WTC11 (cell line): ENCODE results near the gene IMPDH1. TPM values are rescaled to one million over a fixed set of nuclear protein-coding genes. Genes with fewer than 3 reads are reported as not detected.

ENCODE experiments used
- ATAC-seq: fragments of 200-7000 bp; cut with Tn5 transposase; 2 replicates; pipeline ENCODE4 v1.10.0; 2021; ENCODE audit warnings: mild to moderate bottlenecking, moderate library complexity
- CTCF ChIA-PET: fragments of 300-600 bp; sonication (Branson Sonifier 250); formaldehyde crosslinking; loops from one replicate; lab custom pipeline; 2021; ENCODE audit warnings: antibody characterized with exemption; lab: Charles Lee
- POLR2A ChIA-PET: fragments of 350-600 bp; sonication (Branson Sonifier 250); formaldehyde crosslinking; loops from one replicate; lab custom pipeline; 2021; ENCODE audit warnings: antibody characterized with exemption; lab: Charles Lee
- DNase-seq: peaks from one replicate; pipeline ENCODE4 v3.0.0; 2021; ENCODE audit warnings: low spot score
- H3K27ac Mint-ChIP-seq: 2 replicates; pipeline ENCODE4 v1.8.0; 2021; ENCODE audit warnings: mixed read lengths
- H3K27me3 Mint-ChIP-seq: 2 replicates; pipeline ENCODE4 v1.8.0; 2021; ENCODE audit warnings: low read depth, mild to moderate bottlenecking, moderate library complexity, mixed read lengths
- H3K36me3 Mint-ChIP-seq: 2 replicates; pipeline ENCODE4 v1.8.0; 2021; ENCODE audit warnings: mixed read lengths
- H3K4me1 Mint-ChIP-seq: 2 replicates; pipeline ENCODE4 v1.8.0; 2022; ENCODE audit warnings: mixed read lengths
- H3K4me3 Mint-ChIP-seq: 2 replicates; pipeline ENCODE4 v1.8.0; 2021; ENCODE audit warnings: mild to moderate bottlenecking, moderate library complexity, mixed read lengths
- H3K9me3 Mint-ChIP-seq: 2 replicates; pipeline ENCODE4 v1.8.0; 2021; ENCODE audit warnings: mixed read lengths
- CREB1 ChIP-seq: sonication (generic); formaldehyde crosslinking; IDR thresholded peaks from 2 replicates; pipeline ENCODE4 v1.8.0; 2023; ENCODE audit warnings: mild to moderate bottlenecking, missing genetic modification reagents
- FOXP1 ChIP-seq: sonication (generic); formaldehyde crosslinking; IDR thresholded peaks from 2 replicates; pipeline ENCODE4 v1.8.0; 2022; ENCODE audit warnings: missing genetic modification reagents, mild to moderate bottlenecking, moderate library complexity, borderline replicate concordance
- GRHL2 ChIP-seq: fragments of 250-450 bp; sonication (Bioruptor Pico); IDR thresholded peaks from 2 replicates; pipeline ENCODE4 v1.8.0; 2022; ENCODE audit warnings: mild to moderate bottlenecking, moderate library complexity; ENCODE audit not compliant: insufficient replicate concordance, severe bottlenecking
- JAZF1 ChIP-seq: fragments of 250-450 bp; sonication (Bioruptor Pico); IDR thresholded peaks from 2 replicates; pipeline ENCODE4 v1.9.0; 2021; ENCODE audit warnings: moderate library complexity, mild to moderate bottlenecking, inconsistent platforms
- NR1H2 ChIP-seq: sonication (generic); formaldehyde crosslinking; IDR thresholded peaks from 2 replicates; pipeline ENCODE4 v1.9.0; 2021; ENCODE audit warnings: mild to moderate bottlenecking, moderate library complexity, missing genetic modification reagents
- SMAD3 ChIP-seq: sonication (generic); formaldehyde crosslinking; IDR thresholded peaks from 2 replicates; pipeline ENCODE4 v1.8.0; 2022; ENCODE audit warnings: missing genetic modification reagents, mild to moderate bottlenecking, borderline replicate concordance
- TCF7 ChIP-seq: sonication (generic); formaldehyde crosslinking; IDR thresholded peaks from 2 replicates; pipeline ENCODE4 v1.8.0; 2022; ENCODE audit warnings: mild to moderate bottlenecking, low read depth, missing genetic modification reagents, moderate library complexity
- TEAD1 ChIP-seq: sonication (generic); formaldehyde crosslinking; IDR thresholded peaks from 2 replicates; pipeline ENCODE4 v1.8.0; 2022; ENCODE audit warnings: mild to moderate bottlenecking, missing genetic modification reagents
- TEAD4 ChIP-seq: sonication (generic); formaldehyde crosslinking; IDR thresholded peaks from 2 replicates; pipeline ENCODE4 v1.8.0; 2022; ENCODE audit warnings: mild to moderate bottlenecking, missing genetic modification reagents
- total RNA-seq: library from RNA; stranded (reverse); gene quantifications from 3 replicates; pipeline ENCODE4 v1.2.3, GENCODE V29; 2021
- TF ChIP-seq, protein P1 (sequence below): sonication (generic); formaldehyde crosslinking; IDR thresholded peaks from 2 replicates; pipeline ENCODE4 v1.8.0; 2023; ENCODE audit warnings: missing genetic modification reagents
- TF ChIP-seq, protein P2 (sequence below): fragments of 250-450 bp; sonication (Bioruptor Pico); IDR thresholded peaks from 2 replicates; pipeline ENCODE4 v1.8.0; 2021; ENCODE audit warnings: mild to moderate bottlenecking
- TF ChIP-seq, protein P3 (sequence below): sonication (generic); formaldehyde crosslinking; IDR thresholded peaks from 2 replicates; pipeline ENCODE4 v1.8.0; 2022; ENCODE audit warnings: mild to moderate bottlenecking, missing genetic modification reagents
- TF ChIP-seq, protein P4 (sequence below): sonication (generic); formaldehyde crosslinking; IDR thresholded peaks from 2 replicates; pipeline ENCODE4 v1.8.1; 2023; ENCODE audit warnings: mild to moderate bottlenecking, missing genetic modification reagents, borderline replicate concordance
- TF ChIP-seq, protein P5 (sequence below): fragments of 250-450 bp; sonication (Bioruptor Pico); IDR thresholded peaks from 2 replicates; pipeline ENCODE4 v2.1.2; 2022; ENCODE audit warnings: mild to moderate bottlenecking, moderate library complexity
- TF ChIP-seq, protein P6 (sequence below): sonication (generic); formaldehyde crosslinking; IDR thresholded peaks from 2 replicates; pipeline ENCODE4 v1.8.1; 2022; ENCODE audit warnings: low read depth, mild to moderate bottlenecking, moderate library complexity, missing genetic modification reagents, borderline replicate concordance
- TF ChIP-seq, protein P7 (sequence below): fragments of 250-450 bp; sonication (Bioruptor Pico); IDR thresholded peaks from 2 replicates; pipeline ENCODE4 v1.9.0; 2021; ENCODE audit warnings: mild to moderate bottlenecking
- TF ChIP-seq, protein P8 (sequence below): sonication (generic); formaldehyde crosslinking; IDR thresholded peaks from 2 replicates; pipeline ENCODE4 v1.8.0; 2023; ENCODE audit warnings: mild to moderate bottlenecking, missing genetic modification reagents

The IMPDH1 gene
- total RNA-seq, 1 experiment from 2014 or later, result 54.2 TPM

DNA sequence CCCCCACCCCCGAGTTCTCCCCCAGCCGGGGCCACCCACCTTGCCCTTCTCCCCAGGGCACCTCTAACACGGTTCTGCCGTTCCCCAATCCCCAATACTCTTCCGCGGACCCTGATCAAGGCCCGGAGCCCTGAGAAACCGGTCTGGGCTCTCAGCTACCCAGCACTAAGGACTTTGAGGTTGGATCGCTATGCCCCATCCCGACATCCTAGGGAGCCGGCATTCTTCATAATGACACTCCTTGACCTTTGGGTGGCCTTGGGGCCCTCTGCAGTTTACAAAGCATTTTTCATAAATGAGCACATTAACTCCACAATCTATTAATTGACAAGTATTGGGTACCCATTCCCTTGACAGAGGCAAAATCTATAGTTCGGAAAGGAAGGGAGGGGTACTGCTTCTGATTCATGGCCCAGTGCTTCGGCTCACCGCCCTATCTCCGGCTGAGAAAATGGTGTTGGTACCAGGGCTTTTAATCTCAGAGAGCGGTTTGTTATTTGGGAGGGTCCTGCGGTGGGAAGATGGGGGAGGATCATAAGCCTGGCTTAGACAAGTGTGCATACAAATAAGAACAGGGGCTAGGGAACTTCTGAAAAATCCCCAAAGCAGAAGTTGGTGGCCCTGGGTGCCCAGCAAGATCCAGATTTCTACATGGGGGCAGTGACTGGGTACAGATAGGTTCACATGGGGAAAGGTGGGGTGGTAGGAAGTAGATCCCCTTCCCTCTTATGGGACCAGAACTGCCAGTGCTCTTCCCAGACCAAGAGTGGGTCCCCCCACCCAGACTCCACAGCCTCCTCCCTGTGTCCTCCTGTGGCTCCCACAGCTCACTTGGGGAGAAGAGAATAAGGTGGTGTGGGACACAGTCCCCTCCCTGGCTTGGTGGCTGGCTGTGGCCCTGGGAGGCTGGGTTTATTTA lies 3.2 kb downstream of the IMPDH1 start:
- CTCF ChIA-PET, result interaction anchor here (1.2 to 4.4 kb wide), 10 partner anchors 9 to 55 kb away, joined by 3 to 47 read pairs (median 8); no protein-coding TSS in a partner anchor
- peaks cover 61% of the 10 kb centered on the region for H3K27me3 Mint-ChIP-seq
- TF ChIP-seq, protein P1, sequence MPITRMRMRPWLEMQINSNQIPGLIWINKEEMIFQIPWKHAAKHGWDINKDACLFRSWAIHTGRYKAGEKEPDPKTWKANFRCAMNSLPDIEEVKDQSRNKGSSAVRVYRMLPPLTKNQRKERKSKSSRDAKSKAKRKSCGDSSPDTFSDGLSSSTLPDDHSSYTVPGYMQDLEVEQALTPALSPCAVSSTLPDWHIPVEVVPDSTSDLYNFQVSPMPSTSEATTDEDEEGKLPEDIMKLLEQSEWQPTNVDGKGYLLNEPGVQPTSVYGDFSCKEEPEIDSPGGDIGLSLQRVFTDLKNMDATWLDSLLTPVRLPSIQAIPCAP, result no peak
- no peak for TF ChIP-seq SMAD3 (CRISPR knock-in tag)
- no peak for TF ChIP-seq CREB1 (CRISPR knock-in tag)
- TF ChIP-seq, protein P2, sequence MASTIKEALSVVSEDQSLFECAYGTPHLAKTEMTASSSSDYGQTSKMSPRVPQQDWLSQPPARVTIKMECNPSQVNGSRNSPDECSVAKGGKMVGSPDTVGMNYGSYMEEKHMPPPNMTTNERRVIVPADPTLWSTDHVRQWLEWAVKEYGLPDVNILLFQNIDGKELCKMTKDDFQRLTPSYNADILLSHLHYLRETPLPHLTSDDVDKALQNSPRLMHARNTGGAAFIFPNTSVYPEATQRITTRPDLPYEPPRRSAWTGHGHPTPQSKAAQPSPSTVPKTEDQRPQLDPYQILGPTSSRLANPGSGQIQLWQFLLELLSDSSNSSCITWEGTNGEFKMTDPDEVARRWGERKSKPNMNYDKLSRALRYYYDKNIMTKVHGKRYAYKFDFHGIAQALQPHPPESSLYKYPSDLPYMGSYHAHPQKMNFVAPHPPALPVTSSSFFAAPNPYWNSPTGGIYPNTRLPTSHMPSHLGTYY (CRISPR knock-in tag), result no peak
- no peak for TF ChIP-seq GRHL2 (CRISPR knock-in tag)
- TF ChIP-seq TEAD4 (CRISPR knock-in tag), result no peak
- TF ChIP-seq, protein P3, sequence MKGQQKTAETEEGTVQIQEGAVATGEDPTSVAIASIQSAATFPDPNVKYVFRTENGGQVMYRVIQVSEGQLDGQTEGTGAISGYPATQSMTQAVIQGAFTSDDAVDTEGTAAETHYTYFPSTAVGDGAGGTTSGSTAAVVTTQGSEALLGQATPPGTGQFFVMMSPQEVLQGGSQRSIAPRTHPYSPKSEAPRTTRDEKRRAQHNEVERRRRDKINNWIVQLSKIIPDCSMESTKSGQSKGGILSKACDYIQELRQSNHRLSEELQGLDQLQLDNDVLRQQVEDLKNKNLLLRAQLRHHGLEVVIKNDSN (CRISPR knock-in tag), result no peak
- TF ChIP-seq, protein P4, sequence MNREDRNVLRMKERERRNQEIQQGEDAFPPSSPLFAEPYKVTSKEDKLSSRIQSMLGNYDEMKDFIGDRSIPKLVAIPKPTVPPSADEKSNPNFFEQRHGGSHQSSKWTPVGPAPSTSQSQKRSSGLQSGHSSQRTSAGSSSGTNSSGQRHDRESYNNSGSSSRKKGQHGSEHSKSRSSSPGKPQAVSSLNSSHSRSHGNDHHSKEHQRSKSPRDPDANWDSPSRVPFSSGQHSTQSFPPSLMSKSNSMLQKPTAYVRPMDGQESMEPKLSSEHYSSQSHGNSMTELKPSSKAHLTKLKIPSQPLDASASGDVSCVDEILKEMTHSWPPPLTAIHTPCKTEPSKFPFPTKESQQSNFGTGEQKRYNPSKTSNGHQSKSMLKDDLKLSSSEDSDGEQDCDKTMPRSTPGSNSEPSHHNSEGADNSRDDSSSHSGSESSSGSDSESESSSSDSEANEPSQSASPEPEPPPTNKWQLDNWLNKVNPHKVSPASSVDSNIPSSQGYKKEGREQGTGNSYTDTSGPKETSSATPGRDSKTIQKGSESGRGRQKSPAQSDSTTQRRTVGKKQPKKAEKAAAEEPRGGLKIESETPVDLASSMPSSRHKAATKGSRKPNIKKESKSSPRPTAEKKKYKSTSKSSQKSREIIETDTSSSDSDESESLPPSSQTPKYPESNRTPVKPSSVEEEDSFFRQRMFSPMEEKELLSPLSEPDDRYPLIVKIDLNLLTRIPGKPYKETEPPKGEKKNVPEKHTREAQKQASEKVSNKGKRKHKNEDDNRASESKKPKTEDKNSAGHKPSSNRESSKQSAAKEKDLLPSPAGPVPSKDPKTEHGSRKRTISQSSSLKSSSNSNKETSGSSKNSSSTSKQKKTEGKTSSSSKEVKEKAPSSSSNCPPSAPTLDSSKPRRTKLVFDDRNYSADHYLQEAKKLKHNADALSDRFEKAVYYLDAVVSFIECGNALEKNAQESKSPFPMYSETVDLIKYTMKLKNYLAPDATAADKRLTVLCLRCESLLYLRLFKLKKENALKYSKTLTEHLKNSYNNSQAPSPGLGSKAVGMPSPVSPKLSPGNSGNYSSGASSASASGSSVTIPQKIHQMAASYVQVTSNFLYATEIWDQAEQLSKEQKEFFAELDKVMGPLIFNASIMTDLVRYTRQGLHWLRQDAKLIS, result no peak
- TF ChIP-seq, protein P5, sequence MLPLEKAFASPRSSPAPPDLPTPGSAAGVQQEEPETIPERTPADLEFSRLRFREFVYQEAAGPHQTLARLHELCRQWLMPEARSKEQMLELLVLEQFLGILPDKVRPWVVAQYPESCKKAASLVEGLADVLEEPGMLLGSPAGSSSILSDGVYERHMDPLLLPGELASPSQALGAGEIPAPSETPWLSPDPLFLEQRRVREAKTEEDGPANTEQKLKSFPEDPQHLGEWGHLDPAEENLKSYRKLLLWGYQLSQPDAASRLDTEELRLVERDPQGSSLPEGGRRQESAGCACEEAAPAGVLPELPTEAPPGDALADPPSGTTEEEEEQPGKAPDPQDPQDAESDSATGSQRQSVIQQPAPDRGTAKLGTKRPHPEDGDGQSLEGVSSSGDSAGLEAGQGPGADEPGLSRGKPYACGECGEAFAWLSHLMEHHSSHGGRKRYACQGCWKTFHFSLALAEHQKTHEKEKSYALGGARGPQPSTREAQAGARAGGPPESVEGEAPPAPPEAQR, result no peak
- TF ChIP-seq, protein P6, sequence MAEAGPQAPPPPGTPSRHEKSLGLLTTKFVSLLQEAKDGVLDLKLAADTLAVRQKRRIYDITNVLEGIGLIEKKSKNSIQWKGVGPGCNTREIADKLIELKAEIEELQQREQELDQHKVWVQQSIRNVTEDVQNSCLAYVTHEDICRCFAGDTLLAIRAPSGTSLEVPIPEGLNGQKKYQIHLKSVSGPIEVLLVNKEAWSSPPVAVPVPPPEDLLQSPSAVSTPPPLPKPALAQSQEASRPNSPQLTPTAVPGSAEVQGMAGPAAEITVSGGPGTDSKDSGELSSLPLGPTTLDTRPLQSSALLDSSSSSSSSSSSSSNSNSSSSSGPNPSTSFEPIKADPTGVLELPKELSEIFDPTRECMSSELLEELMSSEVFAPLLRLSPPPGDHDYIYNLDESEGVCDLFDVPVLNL (CRISPR knock-in tag), result no peak
- peaks cover 37% of the 10 kb centered on the region for H3K4me1 Mint-ChIP-seq
- no peaks in the 10 kb centered on the region for H3K36me3 Mint-ChIP-seq
- ATAC-seq (peak; percentile 2; the same call in 1 of the 2 replicates), DNase-seq (peak; percentile 38)
- no peaks in the 10 kb centered on the region for H3K9me3 Mint-ChIP-seq
- POLR2A ChIA-PET, result no interaction called here
- peak overlapping the region; percentile 72 for H3K4me3 Mint-ChIP-seq
- no peak overlapping the region for H3K27ac Mint-ChIP-seq

DNA sequence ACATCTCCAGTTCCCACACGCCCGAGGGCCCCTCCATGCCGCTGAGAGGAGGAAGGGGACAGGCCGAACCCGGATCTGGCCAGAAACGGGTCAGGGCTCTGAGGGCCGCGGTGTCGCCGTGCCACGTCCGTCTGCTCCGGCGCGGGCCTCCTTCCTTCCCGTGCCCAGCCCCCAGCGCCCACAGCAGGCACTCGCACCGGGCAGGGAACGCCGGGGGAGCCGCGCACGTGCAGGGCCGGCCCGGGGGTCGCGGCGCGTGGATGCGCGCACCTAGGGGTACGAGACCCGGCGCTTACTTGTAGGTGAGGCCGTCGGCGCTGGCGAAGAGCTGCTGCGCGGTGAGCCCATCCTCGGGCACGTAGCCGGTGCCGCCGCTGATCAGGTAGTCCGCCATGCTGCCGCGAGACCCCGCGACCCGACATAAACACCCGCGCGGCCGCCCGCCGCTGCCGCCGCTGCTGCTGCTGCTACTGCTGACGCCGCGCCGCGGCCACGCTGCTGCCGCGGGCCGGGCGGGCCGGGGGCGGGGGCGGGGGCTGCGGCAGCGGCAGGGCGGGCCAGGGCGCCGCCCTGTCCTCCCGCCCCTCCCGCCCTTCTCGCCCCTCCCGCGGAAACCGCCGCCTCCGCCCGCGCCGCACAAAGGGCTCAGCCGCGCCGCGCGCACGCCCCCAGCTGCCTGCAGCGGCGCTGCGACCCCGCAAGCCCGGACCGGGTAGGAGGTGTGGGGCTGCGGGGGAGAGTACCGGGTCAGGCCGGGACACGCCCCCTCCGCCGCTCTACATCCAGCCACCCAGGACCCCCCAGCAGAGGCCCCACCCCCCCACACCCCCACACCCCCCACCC lies 4.1 kb downstream of the IMPDH1 start:
- Mint-ChIP-seq H3K27me3 (peaks cover 52% of the 10 kb centered on the region), H3K27ac (no peak overlapping the region), H3K9me3 (no peaks in the 10 kb centered on the region), H3K4me3 (peak overlapping the region; percentile 69), H3K36me3 (no peaks in the 10 kb centered on the region), H3K4me1 (peaks cover 37% of the 10 kb centered on the region)
- CTCF ChIA-PET, result interaction anchor here (1.1 to 3.1 kb wide), 14 partner anchors 10 to 62 kb away, joined by 3 to 23 read pairs (median 4); partner anchors contain the start of gene RBM28
- DNase-seq (peak; percentile 58), ATAC-seq (peak; percentile 4; the same call in 1 of the 2 replicates)
- POLR2A ChIA-PET, result no interaction called here
- TF ChIP-seq GRHL2 (CRISPR knock-in tag), result no peak
- no peak for TF ChIP-seq NR1H2 (CRISPR knock-in tag)
- TF ChIP-seq FOXP1 (CRISPR knock-in tag), result 0 out of 2 replicates have a peak, but pooled peaks have one; percentile 60
- TF ChIP-seq TEAD1 (CRISPR knock-in tag), result peak; percentile 48
- peak; percentile 69; the same call in 1 of the 2 replicates for TF ChIP-seq SMAD3 (CRISPR knock-in tag)
- TF ChIP-seq, protein P7, sequence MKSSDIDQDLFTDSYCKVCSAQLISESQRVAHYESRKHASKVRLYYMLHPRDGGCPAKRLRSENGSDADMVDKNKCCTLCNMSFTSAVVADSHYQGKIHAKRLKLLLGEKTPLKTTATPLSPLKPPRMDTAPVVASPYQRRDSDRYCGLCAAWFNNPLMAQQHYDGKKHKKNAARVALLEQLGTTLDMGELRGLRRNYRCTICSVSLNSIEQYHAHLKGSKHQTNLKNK (CRISPR knock-in tag), result no peak
- TF ChIP-seq, protein P8, sequence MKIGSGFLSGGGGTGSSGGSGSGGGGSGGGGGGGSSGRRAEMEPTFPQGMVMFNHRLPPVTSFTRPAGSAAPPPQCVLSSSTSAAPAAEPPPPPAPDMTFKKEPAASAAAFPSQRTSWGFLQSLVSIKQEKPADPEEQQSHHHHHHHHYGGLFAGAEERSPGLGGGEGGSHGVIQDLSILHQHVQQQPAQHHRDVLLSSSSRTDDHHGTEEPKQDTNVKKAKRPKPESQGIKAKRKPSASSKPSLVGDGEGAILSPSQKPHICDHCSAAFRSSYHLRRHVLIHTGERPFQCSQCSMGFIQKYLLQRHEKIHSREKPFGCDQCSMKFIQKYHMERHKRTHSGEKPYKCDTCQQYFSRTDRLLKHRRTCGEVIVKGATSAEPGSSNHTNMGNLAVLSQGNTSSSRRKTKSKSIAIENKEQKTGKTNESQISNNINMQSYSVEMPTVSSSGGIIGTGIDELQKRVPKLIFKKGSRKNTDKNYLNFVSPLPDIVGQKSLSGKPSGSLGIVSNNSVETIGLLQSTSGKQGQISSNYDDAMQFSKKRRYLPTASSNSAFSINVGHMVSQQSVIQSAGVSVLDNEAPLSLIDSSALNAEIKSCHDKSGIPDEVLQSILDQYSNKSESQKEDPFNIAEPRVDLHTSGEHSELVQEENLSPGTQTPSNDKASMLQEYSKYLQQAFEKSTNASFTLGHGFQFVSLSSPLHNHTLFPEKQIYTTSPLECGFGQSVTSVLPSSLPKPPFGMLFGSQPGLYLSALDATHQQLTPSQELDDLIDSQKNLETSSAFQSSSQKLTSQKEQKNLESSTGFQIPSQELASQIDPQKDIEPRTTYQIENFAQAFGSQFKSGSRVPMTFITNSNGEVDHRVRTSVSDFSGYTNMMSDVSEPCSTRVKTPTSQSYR (CRISPR knock-in tag), result no peak
- no peak for TF ChIP-seq JAZF1 (CRISPR knock-in tag)
- peak; percentile 69; the same call in 1 of the 2 replicates for TF ChIP-seq TCF7
